A673 (cell line): ENCODE measurements around the gene TTLL8. TPM values are rescaled to one million over a fixed set of nuclear protein-coding genes. Genes with fewer than 3 reads are reported as not detected.

Experiments used
- BruUV-seq: library from RNA; stranded (reverse); fragments of 400-500 nt; replicated peaks from 2 replicates; lab custom pipeline; 2021; lab: Mats Ljungman, UMichigan
- CTCF ChIA-PET: fragments of 300-600 bp; sonication (Branson Sonifier 250); formaldehyde crosslinking; loops from one replicate; lab custom pipeline; 2022; ENCODE audit warnings: antibody characterized with exemption; lab: Charles Lee
- POLR2A ChIA-PET: fragments of 300-600 bp; sonication (Branson Sonifier 250); formaldehyde crosslinking; loops from one replicate; lab custom pipeline; 2022; ENCODE audit warnings: antibody characterized with exemption; ENCODE audit not compliant: low non-redundant PET; lab: Charles Lee
- DNase-seq: peaks from one replicate; pipeline ENCODE4 v3.0.0-alpha.2; 2015; ENCODE audit warnings: low spot score
- H3K27ac ChIP-seq: fragments of 200-600 bp; sonication (generic); 2 replicates; pipeline ENCODE4 v1.5.1; 2016; ENCODE audit warnings: mixed run types, low read depth, mild to moderate bottlenecking, mixed read lengths, antibody characterized with exemption, low read length; ENCODE audit not compliant: poor library complexity, severe bottlenecking
- H3K27me3 ChIP-seq: fragments of 200-600 bp; sonication (generic); replicated peaks from 2 replicates; pipeline ENCODE4 v1.6.1; 2017; ENCODE audit warnings: mixed run types, low read depth, mild to moderate bottlenecking, mixed read lengths, antibody characterized with exemption, low read length; ENCODE audit not compliant: insufficient read depth, poor library complexity
- H3K36me3 ChIP-seq: fragments of 200-600 bp; sonication (generic); 2 replicates; pipeline ENCODE4 v1.6.1; 2016; ENCODE audit warnings: mixed run types, mild to moderate bottlenecking, mixed read lengths, antibody characterized with exemption, low read length; ENCODE audit not compliant: insufficient read depth, poor library complexity, severe bottlenecking
- H3K4me1 ChIP-seq: fragments of 200-600 bp; sonication (generic); 2 replicates; pipeline ENCODE4 v1.6.1; 2017; ENCODE audit warnings: mixed run types, mild to moderate bottlenecking, mixed read lengths, antibody characterized with exemption, low read length; ENCODE audit not compliant: insufficient read depth, poor library complexity, severe bottlenecking
- H3K4me3 ChIP-seq: fragments of 200-600 bp; sonication (generic); 2 replicates; pipeline ENCODE4 v1.5.1; 2016; ENCODE audit warnings: low read depth, mixed run types, mild to moderate bottlenecking, mixed read lengths, low read length; ENCODE audit not compliant: poor library complexity, severe bottlenecking
- H3K9me3 ChIP-seq: fragments of 200-600 bp; sonication (generic); 2 replicates; pipeline ENCODE4 v1.6.1; 2016; ENCODE audit warnings: mixed run types, low read depth, mild to moderate bottlenecking, mixed read lengths, antibody characterized with exemption, low read length; ENCODE audit not compliant: poor library complexity, severe bottlenecking
- CTCF ChIP-seq: fragments of 300-800, 200-600 bp; sonication (generic); conservative IDR thresholded peaks from 2 replicates; pipeline ENCODE4 v1.5.1; 2017; ENCODE audit warnings: low read depth, mild to moderate bottlenecking, antibody characterized with exemption, low read length, moderate library complexity, mixed read lengths
- EZH2 ChIP-seq: fragments of 200-600 bp; sonication (generic); IDR thresholded peaks from 2 replicates; pipeline ENCODE4 v1.6.1; 2017; ENCODE audit warnings: borderline replicate concordance, low read depth, mild to moderate bottlenecking, mixed read lengths, antibody characterized with exemption, low read length; ENCODE audit not compliant: poor library complexity, severe bottlenecking
- intact Hi-C: fragments of 100-400 bp; cut with micrococcal nuclease; formaldehyde crosslinking; loops from one replicate; pipeline ENCODE4 v1.10.0; 2022; ENCODE audit not compliant: unreplicated experiment
- total RNA-seq: library from RNA; stranded (reverse); gene quantifications from 2 replicates; pipeline ENCODE4 v1.2.3, GENCODE V29; 2021

The TTLL8 gene
- total RNA-seq, 1 experiment from 2014 or later: not detected

- Histone ChIP-seq H3K4me3 (no peak overlapping the region), H3K36me3 (no peaks in the 10 kb centered on the region), H3K27ac (no peak overlapping the region), H3K4me1 (no peaks in the 10 kb centered on the region), H3K27me3 (no peaks in the 10 kb centered on the region), H3K9me3 (peaks cover 10% of the 10 kb centered on the region)
- CTCF ChIA-PET: no interaction called here
- TF ChIP-seq EZH2 (no peak), CTCF (no peak)
- POLR2A ChIA-PET: no interaction called here
- no TSS peak for BruUV-seq
- no peak for DNase-seq
- intact Hi-C loops: no loop called here
Observed at GRCh38 chr22:49995041-49995360, 63.1 kb downstream of the TTLL8 start.

GRCh38 chr22:49994361-49995040 is 63.6 kb downstream of the TTLL8 start:
- intact Hi-C loops: loop anchor here (5.0 kb wide), 2 partner anchors 38 to 62 kb away; no protein-coding TSS in a partner anchor
- BruUV-seq: no TSS peak
- POLR2A ChIA-PET: no interaction called here

GRCh38 chr22:49993649-49994360 is 64.3 kb downstream of the TTLL8 start:
- CTCF ChIA-PET: no interaction called here
- POLR2A ChIA-PET: no interaction called here
- no TSS peak for BruUV-seq
- DNase-seq: no peak
- Histone ChIP-seq H3K36me3 (no peaks in the 10 kb centered on the region), H3K27ac (no peak overlapping the region), H3K4me1 (no peaks in the 10 kb centered on the region), H3K27me3 (no peaks in the 10 kb centered on the region), H3K9me3 (peaks cover 10% of the 10 kb centered on the region), H3K4me3 (no peak overlapping the region)
- intact Hi-C loops: loop anchor here (5.0 kb wide), 2 partner anchors 38 to 62 kb away; no protein-coding TSS in a partner anchor
- TF ChIP-seq CTCF (no peak), EZH2 (no peak)

More at GRCh38 chr22:49994361-49995040, 63.6 kb downstream of the TTLL8 start:
- Histone ChIP-seq H3K4me1 (no peaks in the 10 kb centered on the region), H3K36me3 (no peaks in the 10 kb centered on the region), H3K9me3 (peaks cover 10% of the 10 kb centered on the region), H3K27ac (no peak overlapping the region), H3K27me3 (no peaks in the 10 kb centered on the region), H3K4me3 (no peak overlapping the region)
- TF ChIP-seq CTCF (no peak), EZH2 (no peak)
- DNase-seq: no peak
- CTCF ChIA-PET: no interaction called here
